GM19023 (cell line): ENCODE results near the gene UGGT2.
"Not testable (repeated sequence)": the region's sequence is repeated elsewhere in the genome, so short reads cannot be mapped to it uniquely, and the experiment has no call there.

Source experiments
- ATAC-seq: cut with Tn5 transposase; IDR thresholded peaks from one replicate; pipeline ENCODE4 v1.9.1; 2021; ENCODE audit warnings: mild to moderate bottlenecking, moderate library complexity; ENCODE audit not compliant: unreplicated experiment

Gene UGGT2

GRCh38 chr13:95970878-95971277, 82.3 kb downstream of the UGGT2 start:
- ATAC-seq: no peak

- ATAC-seq: no peak
These were observed 84.3 kb downstream of the UGGT2 start for GRCh38 chr13:95968906-95969305.

GRCh38 chr13:95957331-95957730, 95.9 kb downstream of the UGGT2 start:
- ATAC-seq: no peak

GRCh38 chr13:95956589-95957148, 96.5 kb downstream of the UGGT2 start:
- no peak for ATAC-seq

GRCh38 chr13:95955719-95956118, 97.5 kb downstream of the UGGT2 start:
- ATAC-seq: no peak

GRCh38 chr13:95955255-95955654, 97.9 kb downstream of the UGGT2 start:
- peak; percentile 74 for ATAC-seq

GRCh38 chr13:95954266-95954665, 98.9 kb downstream of the UGGT2 start:
- no peak for ATAC-seq

- ATAC-seq: no peak
These were observed 103.1 kb downstream of the UGGT2 start for GRCh38 chr13:95950103-95950502.

- ATAC-seq: no peak
These were observed 104.5 kb downstream of the UGGT2 start for GRCh38 chr13:95948656-95949055.

- ATAC-seq: no peak
These were observed 115.4 kb downstream of the UGGT2 start for GRCh38 chr13:95937714-95938320.

GRCh38 chr13:95931300-95932025, 121.7 kb downstream of the UGGT2 start:
- ATAC-seq: no peak

GRCh38 chr13:95929430-95929829, 123.8 kb downstream of the UGGT2 start:
- ATAC-seq: no peak

GRCh38 chr13:95928367-95928906, 124.8 kb downstream of the UGGT2 start:
- ATAC-seq: not testable (repeated sequence)

- no peak for ATAC-seq
These were observed 127.0 kb downstream of the UGGT2 start for GRCh38 chr13:95926231-95926630.

GRCh38 chr13:95924389-95924994, 128.7 kb downstream of the UGGT2 start:
- no peak for ATAC-seq

GRCh38 chr13:95921485-95921884, 131.7 kb downstream of the UGGT2 start:
- no peak for ATAC-seq

GRCh38 chr13:95920485-95920884, 132.7 kb downstream of the UGGT2 start:
- ATAC-seq: no peak

- no peak for ATAC-seq
These were observed 134.3 kb downstream of the UGGT2 start for GRCh38 chr13:95918860-95919259.

- ATAC-seq: no peak
These were observed 138.2 kb downstream of the UGGT2 start for GRCh38 chr13:95914991-95915501.

- ATAC-seq: no peak
These were observed 146.2 kb downstream of the UGGT2 start for GRCh38 chr13:95906999-95907398.

- no peak for ATAC-seq
These were observed 149.6 kb downstream of the UGGT2 start for GRCh38 chr13:95903569-95903968.
